HT-29 (cell line): ENCODE measurements around the gene CCDC126. TPM values are rescaled to one million over a fixed set of nuclear protein-coding genes. Genes with fewer than 3 reads are reported as not detected.

Source experiments
- small RNA-seq: library from RNA; depleted of rRNA; stranded (forward); fragments of <200 nt; gene quantifications from one replicate; pipeline ENCODE3, GENCODE V24; 2014
- total RNA-seq: library from RNA; depleted of rRNA; stranded (reverse); fragments of >200 nt; shearing (Covaris generic); gene quantifications from 2 replicates; pipeline ENCODE4 v1.2.3, GENCODE V29; 2014; rRNA removed

The CCDC126 gene
- total RNA-seq, 1 experiment from 2014 or later = 2.4 TPM

Small RNA genes lying within 50 kb of the gene (small RNA-seq; reads per million reads assigned to genes)
- not detected for gene AC006026.2

Other genes with a start within 250 kb of the CCDC126 start
- gene IGF2BP3, start 126.9 kb upstream of the CCDC126 start, total RNA-seq = 30.0 and 44.0 TPM in 2 replicates
- gene TRA2A, start 65.4 kb upstream of the CCDC126 start, total RNA-seq = 31.0 and 45.1 TPM in 2 replicates
- 27.7 and 30.4 TPM in 2 replicates for gene FAM221A, start 82.8 kb downstream of the CCDC126 start, total RNA-seq
- 0.20 and 0.34 TPM in 2 replicates for gene STK31, start 112.8 kb downstream of the CCDC126 start, total RNA-seq